DMS53 (cell line): ENCODE measurements around the gene ADORA3.

Experiments
- DNase-seq: peaks from one replicate; lab custom pipeline; 2025; lab: John Stamatoyannopoulos, UW

ADORA3 gene

GRCh38 chr1:111507411-111508201 is 4.2 kb upstream of the ADORA3 start:
- peak; percentile 88 for DNase-seq

- DNase-seq = no peak
Observed at GRCh38 chr1:111506561-111506960, 3.1 kb upstream of the ADORA3 start.

- DNase-seq = no peak
Observed at GRCh38 chr1:111505641-111506119, 2.2 kb upstream of the ADORA3 start.

GRCh38 chr1:111504097-111504496 is 664 bp upstream of the ADORA3 start:
- no peak for DNase-seq

GRCh38 chr1:111501645-111502044 is 1.8 kb downstream of the ADORA3 start:
- no peak for DNase-seq

GRCh38 chr1:111499026-111499785 is 4.2 kb downstream of the ADORA3 start:
- no peak for DNase-seq

- DNase-seq = no peak
Observed at GRCh38 chr1:111497592-111497991, 5.8 kb downstream of the ADORA3 start.

GRCh38 chr1:111496398-111496797 is 7.0 kb downstream of the ADORA3 start:
- no peak for DNase-seq

GRCh38 chr1:111491070-111491469 is 12.4 kb downstream of the ADORA3 start:
- no peak for DNase-seq

GRCh38 chr1:111490220-111490619 is 13.2 kb downstream of the ADORA3 start:
- no peak for DNase-seq

- DNase-seq = no peak
Observed at GRCh38 chr1:111489604-111490003, 13.8 kb downstream of the ADORA3 start.

GRCh38 chr1:111488669-111489068 is 14.8 kb downstream of the ADORA3 start:
- no peak for DNase-seq

GRCh38 chr1:111487133-111487532 is 16.3 kb downstream of the ADORA3 start:
- no peak for DNase-seq

GRCh38 chr1:111486431-111486830 is 17.0 kb downstream of the ADORA3 start:
- no peak for DNase-seq

GRCh38 chr1:111484391-111485026 is 18.9 kb downstream of the ADORA3 start:
- DNase-seq = no peak

GRCh38 chr1:111483876-111484275 is 19.6 kb downstream of the ADORA3 start:
- no peak for DNase-seq

GRCh38 chr1:111483166-111483565 is 20.3 kb downstream of the ADORA3 start:
- DNase-seq = no peak

- peak; percentile 83 for DNase-seq
Observed at GRCh38 chr1:111481387-111482221, 21.8 kb downstream of the ADORA3 start.

- DNase-seq = no peak
Observed at GRCh38 chr1:111480674-111481073, 22.8 kb downstream of the ADORA3 start.

GRCh38 chr1:111476761-111477309 is 26.6 kb downstream of the ADORA3 start:
- no peak for DNase-seq

GRCh38 chr1:111476214-111476613 is 27.2 kb downstream of the ADORA3 start:
- DNase-seq = no peak
